ENCODE measurements around the gene FLT1. TPM values are rescaled to one million over a fixed set of nuclear protein-coding genes. Genes with fewer than 3 reads are reported as not detected.

The FLT1 gene
- total RNA-seq, 1 experiment from 2014 or later: not detected

DNA sequence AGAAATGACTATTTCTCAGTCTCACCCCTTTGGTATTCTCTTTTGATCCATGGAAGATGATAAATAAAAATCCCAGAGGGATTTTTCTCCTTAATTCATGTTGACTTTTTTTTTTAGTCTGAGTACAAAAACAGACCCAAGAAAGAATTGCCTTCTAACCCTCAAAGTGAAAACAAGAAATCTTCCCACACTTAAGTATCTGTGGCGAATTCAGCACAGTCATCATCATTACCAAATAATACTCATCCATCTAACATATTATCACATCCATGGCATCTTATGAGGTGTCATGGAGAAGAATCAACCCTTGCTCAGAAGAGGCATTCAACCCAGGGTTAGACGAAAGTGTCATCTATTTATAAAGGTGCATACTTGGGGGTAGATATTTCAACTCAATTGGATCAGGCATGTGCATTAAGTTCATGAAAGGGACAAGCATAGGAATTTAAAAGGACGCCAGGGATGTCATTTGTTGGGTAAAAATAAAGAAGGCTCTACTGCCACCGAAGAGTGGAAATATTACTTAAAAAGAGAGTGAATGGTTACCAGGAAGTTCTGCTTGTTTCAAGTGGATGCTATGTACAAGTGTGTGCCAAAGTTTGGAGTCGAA is 101.9 kb downstream of the FLT1 start:
- DNase-seq (ENCODE audit: low read depth): no peak

DNA sequence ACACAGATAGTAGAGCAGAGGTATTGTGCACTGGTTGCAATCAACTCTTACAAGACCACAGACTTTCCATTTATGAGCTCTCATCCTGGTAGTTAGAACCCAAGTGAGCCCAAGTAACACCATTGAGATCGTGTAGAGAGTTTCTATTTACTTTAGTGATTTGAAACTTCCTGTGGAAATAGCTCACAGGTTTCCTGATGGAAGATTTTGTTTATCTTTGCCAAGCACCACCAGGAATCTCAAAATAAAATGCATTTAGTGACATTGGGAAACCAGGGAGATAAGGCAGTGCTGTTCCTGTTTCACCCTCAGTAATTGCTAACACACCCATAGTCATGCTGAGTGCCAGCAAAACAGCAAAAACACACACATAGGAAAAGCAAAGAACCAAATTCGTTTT is 102.5 kb downstream of the FLT1 start:
- no peak for DNase-seq (ENCODE audit: low read depth)

DNA sequence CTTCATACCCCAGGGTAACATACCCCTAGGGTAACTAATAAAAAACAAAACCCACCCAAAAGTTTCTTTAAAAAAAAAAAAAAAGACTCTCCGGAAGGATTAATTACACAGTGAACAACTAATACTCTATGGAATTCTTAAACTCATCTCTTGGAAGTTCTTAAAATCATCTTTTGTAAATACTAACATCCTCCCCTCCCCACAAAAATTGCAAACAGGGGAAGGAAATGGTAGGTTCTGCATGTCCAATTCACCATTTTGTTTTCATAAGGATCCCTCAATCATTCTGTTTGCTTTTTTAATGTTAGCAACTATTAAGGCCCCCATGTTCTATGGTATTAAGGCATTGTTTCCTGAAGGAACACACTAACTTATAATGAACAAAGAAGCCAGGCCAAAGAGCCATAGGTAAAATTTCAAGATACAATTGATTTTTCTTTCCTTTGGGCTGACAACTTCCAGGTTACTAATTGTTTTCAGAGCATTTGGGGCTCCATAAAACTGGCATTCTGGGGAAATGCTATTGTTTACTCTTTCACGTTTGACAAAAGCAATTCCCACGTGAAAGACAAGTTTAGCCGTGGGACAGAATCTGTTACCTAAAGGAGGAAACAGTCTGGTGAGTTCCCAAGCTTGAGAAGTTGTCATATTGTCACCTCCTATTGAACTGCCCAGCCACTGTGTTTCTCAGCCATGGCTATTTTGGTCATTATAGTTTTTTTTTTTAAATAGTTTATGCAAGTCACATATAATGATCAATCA is 107.0 kb downstream of the FLT1 start:
- DNase-seq (ENCODE audit: low read depth): no peak

DNA sequence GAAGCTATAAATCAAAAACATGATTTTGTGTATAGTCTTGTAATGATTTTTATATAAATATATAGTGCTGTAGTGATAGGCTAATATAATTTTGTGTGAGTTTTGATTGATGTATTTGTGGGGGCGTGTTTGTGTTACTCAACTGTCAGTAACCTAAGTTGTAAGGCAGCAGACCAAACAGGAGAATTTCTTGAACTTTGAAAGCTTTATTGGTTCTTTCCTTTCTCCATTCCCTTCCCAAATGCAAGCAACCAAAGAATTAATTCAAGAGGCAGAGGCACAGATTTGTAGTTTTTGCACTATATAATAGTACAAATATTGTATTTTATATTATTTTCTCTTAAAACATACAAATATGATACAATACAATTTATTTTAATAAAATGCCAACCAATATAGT is 109.6 kb downstream of the FLT1 start:
- DNase-seq (ENCODE audit: low read depth): no peak

DNA sequence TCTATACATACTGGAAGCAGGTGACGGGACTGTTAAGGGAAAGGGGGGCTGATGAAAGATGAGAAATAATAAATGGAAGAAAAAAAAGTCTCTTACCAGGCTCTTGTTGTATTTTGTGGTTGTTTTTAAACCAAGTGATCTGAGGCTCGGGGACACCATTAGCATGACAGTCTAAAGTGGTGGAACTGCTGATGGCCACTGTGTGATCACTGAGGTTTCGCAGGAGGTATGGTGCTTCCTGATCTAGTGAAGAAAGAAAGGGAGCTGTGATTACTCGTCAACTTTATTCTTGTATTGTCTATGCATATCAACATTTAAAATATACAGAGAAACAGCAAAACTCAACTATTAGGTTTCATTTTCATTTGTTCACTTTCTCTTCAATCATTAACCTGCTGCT is 110.1 kb downstream of the FLT1 start:
- DNase-seq (ENCODE audit: low read depth): no peak

DNA sequence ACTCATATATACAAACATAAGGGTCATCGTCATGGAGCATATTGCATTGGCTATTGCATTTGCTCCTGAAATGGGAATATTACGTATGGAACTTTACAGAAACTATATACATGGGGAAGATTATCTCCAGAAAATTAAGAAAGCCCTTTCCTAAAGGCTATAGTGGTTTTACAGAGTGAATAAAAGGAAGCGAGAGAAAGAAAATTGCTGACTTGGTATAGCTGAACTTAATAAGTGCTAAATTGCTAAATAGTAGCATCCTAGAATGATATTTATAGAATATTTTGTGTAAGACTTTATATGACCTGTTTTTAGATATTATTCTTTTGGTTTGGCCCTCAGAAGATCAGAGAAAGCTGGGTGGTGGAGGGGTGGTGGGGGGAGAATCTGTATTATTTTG is 114.6 kb downstream of the FLT1 start:
- no peak for DNase-seq (ENCODE audit: low read depth)

DNA sequence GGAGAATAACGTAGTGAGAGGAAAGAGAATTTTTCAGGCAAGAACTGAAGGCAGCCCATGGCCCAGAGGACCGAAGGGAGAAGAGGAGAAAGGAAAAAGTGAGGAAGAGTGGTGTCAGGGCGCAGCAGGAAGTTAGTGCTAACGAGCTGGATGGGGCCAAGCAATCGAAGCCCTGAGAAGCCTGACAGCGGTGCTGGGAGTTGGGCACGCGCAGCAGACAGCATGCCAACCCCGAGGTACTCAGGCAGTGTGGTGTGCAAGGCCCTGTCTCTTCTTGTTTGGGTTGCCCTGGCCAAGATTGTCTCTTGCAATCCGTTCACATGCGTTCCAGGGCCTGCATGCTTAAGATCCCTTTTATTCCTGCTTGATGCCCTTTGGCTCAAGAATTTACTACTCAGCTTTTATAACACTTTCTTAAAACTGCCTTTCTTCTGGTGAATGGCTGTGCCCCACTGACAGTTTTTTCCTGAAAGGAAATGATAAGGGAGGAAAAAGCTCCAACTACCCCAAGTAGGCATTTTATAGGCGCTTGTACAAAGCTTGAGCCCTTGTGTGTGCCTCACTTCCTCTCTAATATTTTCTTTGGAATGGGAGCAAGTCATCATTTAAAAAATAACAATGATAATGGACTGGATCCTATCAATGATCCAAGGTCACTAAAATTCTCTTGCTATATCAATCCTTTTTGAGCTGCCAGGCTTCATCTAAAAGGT is 115.4 kb downstream of the FLT1 start:
- DNase-seq (ENCODE audit: low read depth): no peak

DNA sequence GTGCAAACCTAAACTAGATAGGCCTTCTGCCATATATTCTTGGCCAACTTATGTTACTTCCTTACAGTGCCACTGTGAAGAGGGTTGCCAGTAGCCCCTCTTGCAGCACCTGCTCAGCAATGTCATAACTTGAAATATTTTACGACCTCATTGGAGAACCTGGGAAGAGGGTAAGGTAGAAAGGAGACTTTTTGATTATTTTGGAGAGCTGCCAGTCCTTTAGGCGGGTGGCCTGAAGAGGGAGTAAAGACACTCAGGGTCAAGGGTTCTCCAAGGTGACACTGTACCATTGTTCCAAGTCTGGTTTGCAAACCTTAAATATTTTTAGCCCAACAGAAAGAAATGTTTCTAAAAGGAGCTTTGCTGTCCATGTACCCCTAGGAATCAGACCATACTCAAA is 118.3 kb downstream of the FLT1 start:
- no peak for DNase-seq (ENCODE audit: low read depth)

DNA sequence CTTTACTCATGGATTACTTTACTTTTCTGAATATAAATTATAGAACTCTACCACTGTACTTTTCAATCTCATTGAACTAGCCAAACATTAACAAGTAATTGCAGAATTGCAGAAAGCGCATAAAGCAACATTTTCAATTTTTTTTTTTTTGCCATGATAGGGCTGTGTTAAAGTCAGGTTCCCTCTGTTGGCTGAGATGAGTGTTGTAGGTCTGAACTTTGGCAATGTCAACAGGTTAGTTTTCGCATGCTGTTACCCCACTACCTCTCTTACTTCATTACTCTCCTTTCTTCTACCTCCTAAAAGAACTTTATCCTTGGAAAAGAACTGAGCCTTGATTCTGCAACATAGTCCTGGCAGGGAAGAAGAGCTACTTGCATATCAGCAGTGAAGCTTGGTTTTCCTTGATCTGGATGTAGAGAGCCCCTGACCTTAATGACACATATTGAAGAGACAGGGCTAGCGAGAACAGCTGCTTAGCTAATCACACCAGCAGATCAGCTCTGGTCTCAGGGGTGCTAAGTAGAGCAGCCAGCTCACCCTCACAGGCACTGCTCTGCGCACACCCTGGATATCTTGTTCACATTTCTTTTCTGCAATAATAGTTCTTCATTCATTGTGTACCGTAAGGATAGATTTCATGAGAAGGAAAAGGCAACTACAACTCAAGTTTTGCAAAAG is 119.5 kb downstream of the FLT1 start:
- no peak for DNase-seq (ENCODE audit: low read depth)

DNA sequence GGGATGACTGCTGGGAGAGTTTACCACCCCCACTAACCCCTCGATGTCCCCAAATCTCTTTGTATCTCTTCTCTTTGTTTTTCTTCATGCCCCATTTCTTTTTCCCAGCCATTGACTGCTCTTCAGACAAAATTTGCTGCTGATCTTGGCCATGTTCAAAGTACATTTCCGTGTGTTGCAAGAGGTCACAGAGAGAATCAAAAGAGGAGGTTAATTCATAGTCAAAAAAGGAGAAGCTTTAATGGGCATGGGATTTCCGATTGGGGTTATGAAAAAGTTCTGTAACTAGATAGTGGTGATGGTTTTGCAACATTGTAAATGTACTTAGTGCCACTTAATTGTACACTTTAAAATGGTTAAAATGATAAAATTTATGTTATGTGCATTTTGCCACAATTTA is 121.1 kb downstream of the FLT1 start:
- DNase-seq (ENCODE audit: low read depth): no peak

DNA sequence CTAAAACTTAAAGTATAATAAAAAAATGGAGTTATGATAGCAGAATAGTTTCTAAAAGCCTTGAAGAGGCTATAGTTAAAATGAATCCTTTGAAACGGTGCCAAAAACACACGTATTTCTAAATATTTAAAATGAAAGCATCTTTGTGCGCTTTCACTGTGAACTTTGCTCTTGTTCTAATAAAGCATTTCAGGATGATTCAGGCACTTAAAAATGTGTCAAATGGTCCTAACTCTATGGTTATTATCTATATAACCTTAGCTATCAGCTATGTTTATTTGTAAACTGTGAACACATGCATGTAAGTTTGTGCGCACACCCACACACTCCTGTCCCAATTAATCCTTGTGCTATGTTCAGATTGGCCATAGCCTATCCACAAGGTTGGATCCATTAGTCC is 124.5 kb downstream of the FLT1 start:
- no peak for DNase-seq (ENCODE audit: low read depth)

DNA sequence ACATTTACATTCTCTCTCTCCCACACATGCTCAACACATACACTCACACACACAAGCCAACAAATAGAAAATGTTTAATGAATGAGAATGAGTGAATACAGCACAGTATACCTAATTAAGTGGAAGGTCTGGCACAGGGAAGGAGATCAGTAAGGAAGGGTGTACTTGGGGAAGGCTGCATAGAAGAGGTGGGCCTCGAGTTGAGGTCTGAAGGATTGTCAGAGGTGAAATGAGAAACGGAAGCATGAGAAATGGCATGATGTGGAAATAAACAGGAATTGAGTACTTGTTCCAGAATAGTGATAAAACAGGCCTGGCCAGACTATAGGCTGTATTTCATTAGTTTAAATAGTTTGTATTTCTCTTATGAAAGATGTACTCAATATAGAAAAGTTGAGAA is 136.2 kb downstream of the FLT1 start:
- no peak for DNase-seq (ENCODE audit: low read depth)

DNA sequence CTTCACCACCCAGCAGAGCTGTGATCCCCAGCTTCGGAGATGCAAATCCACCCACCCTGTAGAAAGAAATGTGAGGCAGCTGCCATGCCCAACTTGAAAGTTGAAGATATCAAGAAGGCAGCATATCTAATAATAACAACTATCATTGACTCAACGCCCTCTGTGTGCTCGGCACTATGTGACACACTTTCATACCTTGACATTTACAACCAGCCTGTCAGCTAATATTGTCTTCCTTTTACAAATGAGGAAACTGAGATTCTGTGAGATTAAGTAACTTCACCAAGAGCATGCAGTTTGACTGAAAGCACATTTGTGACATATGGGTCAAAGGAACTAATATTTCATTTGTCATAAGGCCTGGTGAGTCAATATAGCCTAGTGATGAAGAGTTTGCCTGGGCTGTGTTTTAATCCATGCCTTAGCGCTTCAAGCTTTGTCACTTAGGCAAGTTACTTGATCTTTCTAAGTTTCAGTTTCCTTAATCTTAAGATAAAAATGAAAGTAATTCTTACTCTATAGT is 137.0 kb downstream of the FLT1 start:
- DNase-seq (ENCODE audit: low read depth): no peak

DNA sequence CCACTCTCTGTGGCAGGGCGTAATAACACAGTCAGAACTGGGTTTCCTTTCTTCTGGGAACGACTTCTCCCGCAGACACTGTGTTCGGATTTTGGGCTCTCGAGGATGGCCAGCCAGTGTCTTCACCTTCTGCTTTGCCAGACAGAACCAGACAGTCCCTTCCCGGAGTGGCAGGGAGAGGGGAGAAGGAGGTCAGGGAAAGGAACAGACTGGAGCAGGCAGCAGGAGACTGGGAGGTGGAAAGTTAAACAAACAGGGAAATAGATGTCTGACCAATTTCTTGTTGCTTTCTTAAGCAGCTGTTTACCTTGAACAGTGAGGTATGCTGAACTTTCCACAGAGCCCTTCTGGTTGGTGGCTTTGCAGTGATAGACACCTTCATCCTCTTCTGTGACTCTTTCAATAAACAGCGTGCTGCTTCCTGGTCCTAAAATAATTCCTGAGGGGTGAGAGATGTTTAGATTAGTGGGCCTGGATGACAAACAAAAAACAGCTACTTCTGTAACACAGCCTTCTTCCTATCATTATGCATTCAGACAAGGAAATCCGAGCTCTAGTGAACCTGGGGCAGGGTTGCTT is 137.6 kb downstream of the FLT1 start:
- DNase-seq (ENCODE audit: low read depth): no peak

DNA sequence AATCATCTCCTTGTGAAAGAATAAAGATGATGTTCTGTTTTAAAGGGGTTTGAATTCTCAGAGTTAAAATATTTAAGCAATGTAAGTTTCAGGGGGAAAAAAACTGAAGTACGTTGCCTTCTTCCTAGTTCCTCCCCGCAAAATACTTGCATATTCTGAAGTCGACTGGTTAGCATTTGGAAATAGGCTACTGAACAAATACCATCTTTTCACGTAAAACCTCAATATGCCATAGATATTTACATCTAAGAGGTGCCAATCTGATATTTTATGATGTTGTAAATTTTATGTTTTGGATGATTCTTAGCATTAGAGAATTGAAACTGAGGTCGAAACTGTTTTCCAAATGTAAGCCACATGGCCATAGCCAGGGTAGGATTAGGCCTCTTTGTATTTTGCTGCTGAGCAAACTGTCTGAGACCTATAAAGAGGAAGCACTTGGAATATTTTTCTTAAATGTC is 138.3 kb downstream of the FLT1 start:
- no peak for DNase-seq (ENCODE audit: low read depth)

DNA sequence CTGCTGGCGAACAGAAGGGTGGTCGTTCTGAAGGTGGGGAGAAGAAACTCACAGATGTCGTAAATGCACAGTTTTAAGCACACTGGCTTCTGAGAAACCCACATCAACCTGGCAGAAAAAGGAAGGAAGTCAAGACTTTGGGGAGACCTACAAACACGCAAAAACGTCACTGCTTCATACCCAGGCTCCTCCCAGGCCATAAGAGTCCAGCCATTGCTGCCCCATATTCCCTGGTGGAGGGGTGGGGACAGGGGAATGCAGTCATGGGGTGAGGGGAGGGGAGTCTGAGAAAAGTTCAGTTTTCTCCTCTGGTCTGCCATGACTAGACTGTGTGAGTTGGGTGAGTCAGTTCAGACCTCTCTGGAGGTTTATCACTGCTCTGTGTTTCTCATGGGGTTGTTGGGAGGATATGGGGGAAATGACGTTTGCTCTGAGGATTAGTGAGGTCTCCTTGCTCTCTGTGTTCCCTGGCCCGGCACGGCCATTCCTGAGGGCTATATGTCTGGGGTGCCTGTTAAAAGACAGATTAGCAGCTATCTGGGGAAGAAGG is 139.0 kb downstream of the FLT1 start:
- peak; percentile 42 for DNase-seq (ENCODE audit: low read depth)

DNA sequence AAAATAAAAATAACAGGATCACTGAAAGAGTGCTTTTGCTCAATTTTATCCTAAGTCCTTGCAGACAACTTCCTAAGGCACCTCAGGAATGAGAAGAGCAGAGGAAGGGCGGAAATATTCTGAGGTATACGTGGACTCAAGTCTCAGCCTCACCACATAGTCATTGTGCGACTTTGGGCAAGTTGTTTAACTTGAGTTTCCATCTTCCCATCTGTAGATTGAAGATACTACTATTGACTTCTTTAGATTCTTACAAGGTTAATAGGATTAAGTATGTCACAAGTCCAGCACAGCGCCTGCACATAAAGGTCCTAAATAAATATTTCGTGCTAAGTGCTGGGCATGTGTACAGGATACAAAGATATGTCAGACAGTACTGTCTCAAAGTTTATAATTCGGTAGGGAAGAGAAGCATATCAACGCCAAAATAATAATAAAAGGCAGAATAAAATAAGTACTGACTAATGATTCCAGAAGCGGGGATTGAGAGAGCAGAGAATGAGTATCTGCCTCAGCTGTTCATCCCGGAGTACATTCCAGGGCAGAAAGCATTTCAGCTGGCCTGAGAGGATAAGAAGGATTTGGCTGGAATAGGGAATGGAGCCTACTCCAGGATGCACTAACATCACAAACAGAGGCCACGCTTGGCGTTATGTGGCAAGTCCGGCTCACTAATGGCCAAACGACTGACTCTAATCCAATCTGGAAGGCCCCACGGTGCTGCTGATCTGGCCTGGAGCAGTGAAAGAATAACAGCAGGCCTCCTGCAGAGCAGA is 139.7 kb downstream of the FLT1 start:
- no peak for DNase-seq (ENCODE audit: low read depth)

DNA sequence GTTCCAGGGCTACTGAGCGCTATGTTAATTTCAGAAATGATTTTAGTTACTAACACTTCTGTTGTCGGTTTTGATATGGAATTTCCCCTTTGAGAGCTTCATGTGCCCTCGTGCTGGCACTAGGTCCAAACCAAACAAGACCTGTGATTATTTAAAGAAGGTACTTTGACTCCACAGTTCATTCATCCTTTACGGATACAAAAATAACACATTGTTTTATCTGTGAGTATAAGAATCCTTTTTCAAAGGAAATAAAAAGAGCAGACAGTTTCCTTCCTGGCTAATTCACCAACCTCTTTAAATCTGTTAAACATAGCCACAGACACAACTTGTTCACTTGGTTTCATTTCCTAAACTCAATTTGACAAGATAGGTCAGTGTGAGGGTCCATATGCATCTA is 141.2 kb downstream of the FLT1 start:
- DNase-seq (ENCODE audit: low read depth): no peak

DNA sequence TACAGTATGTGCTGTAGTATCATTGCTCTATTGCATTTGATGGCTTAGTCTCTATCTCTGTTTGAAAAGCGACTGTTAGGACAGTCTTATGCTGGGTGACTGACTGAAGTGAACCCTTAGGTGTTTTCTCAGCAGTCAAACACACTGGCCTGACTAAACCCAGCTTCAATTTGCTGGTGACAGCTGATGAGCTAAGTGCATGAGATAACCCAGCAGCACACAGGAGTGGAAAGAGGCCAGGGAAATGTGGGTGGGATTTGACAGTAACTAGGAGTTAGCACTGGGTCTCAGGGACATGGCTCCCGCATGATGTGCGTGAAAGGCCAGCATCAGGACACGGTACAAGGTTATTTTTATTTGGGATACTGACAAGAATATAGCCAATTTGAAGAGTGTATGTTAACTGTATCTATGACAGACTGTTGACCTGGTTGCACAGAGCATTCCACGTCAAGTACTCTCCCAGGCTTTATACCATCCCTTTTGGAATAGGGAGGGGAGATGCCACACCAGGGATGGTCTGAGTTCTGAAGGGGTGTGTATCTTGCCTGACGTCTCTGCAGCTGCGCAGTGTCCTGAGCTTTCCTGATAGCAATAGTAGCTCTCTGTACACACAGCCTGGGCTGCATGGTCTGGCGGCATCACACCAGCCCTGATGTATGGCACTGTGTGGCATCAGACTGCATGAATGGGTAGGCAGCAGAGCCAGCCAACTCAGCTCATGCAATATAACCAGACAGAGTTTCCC is 144.8 kb downstream of the FLT1 start:
- no peak for DNase-seq (ENCODE audit: low read depth)

DNA sequence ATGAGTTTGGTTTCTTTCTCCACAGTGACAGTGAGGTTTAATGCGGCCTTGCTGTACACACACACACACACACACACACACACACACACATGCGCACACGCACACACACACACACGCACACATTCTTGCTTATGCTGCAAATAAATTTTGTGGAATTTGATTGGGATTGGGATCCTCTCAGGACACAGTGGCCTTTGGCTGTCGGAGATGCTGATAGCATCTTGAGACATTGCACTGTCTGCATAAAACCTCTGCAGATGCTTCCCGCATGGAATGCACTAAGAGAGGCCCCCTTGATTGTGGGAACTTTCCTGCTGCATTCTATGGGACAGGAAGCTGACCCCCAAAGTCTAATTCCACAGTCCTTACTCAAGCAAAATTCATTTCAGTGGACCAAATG is 145.6 kb downstream of the FLT1 start:
- DNase-seq (ENCODE audit: low read depth): no peak
